Neuronal stem cell (in vitro differentiated cells): Measurements from ENCODE around the gene ELP5.
A peak's percentile ranks its signal among the peaks of the same experiment; 100 is the strongest.

Experiments used
- DNase-seq: peaks from one replicate; pipeline ENCODE4 v3.0.0-alpha.2; 2013; ENCODE audit warnings: low spot score
- H2AFZ ChIP-seq: one replicate; pipeline ENCODE4 v1.6.1; 2013; ENCODE audit warnings: mild to moderate bottlenecking, low read length, inconsistent platforms
- H2AK5ac ChIP-seq: 2 replicates; pipeline ENCODE4 v1.6.1; 2013; ENCODE audit warnings: low read depth, mild to moderate bottlenecking, inconsistent platforms, low read length, moderate library complexity, mixed read lengths
- H2BK120ac ChIP-seq: 2 replicates; pipeline ENCODE4 v1.6.1; 2013; ENCODE audit warnings: low read depth, mild to moderate bottlenecking, inconsistent platforms, low read length, moderate library complexity, mixed read lengths
- H2BK12ac ChIP-seq: one replicate; pipeline ENCODE4 v1.6.1; 2013; ENCODE audit warnings: low read length, inconsistent platforms
- H2BK15ac ChIP-seq: 2 replicates; pipeline ENCODE4 v1.6.1; 2013; ENCODE audit warnings: mild to moderate bottlenecking, low read length, inconsistent platforms, mixed read lengths
- H2BK5ac ChIP-seq: one replicate; pipeline ENCODE4 v1.6.1; 2013; ENCODE audit warnings: inconsistent platforms, mild to moderate bottlenecking, low read length, moderate library complexity
- H3K14ac ChIP-seq: one replicate; pipeline ENCODE4 v1.6.1; 2013; ENCODE audit warnings: low read length, inconsistent platforms
- H3K18ac ChIP-seq: 2 replicates; pipeline ENCODE4 v1.6.1; 2013; ENCODE audit warnings: low read length, inconsistent platforms
- H3K23ac ChIP-seq: 2 replicates; pipeline ENCODE4 v1.6.1; 2013; ENCODE audit warnings: low read depth, mild to moderate bottlenecking, mixed read lengths, low read length, inconsistent platforms; ENCODE audit not compliant: poor library complexity
- H3K27ac ChIP-seq: replicated peaks from 3 replicates; pipeline ENCODE4 v1.5.1; 2013; ENCODE audit warnings: low read length, inconsistent platforms
- H3K27me3 ChIP-seq, 3 experiments: 2 replicates each; pipeline ENCODE4 v1.6.1; 2013; ENCODE audit warnings: low read length in 3 of 3, mild to moderate bottlenecking in 2 of 3, inconsistent platforms in 1 of 3, low read depth in 1 of 3, mixed read lengths in 1 of 3, moderate library complexity in 1 of 3; ENCODE audit not compliant: control insufficient read depth in 3 of 3, insufficient read depth in 3 of 3
- H3K36me3 ChIP-seq, 2 donors: replicated peaks in 1 of 2; 2 replicates each; pipeline ENCODE4 v1.6.1; 2013; ENCODE audit warnings: low read length in 2 of 2; ENCODE audit not compliant: control insufficient read depth in 2 of 2, insufficient read depth in 2 of 2
- H3K4ac ChIP-seq: 2 replicates; pipeline ENCODE4 v1.6.1; 2013; ENCODE audit warnings: inconsistent platforms, mild to moderate bottlenecking, low read length, moderate library complexity
- H3K4me1 ChIP-seq, 2 donors: 1 replicate in 1 of 2; 2 replicates in 1 of 2; pipeline ENCODE4 v1.6.1; 2013; ENCODE audit warnings: low read length in 2 of 2, low read depth in 1 of 2; ENCODE audit not compliant: control insufficient read depth in 2 of 2, insufficient read depth in 1 of 2
- H3K4me2 ChIP-seq: one replicate; pipeline ENCODE4 v1.6.1; 2013; ENCODE audit warnings: mild to moderate bottlenecking, low read length, inconsistent platforms; ENCODE audit not compliant: insufficient read depth, poor library complexity, severe bottlenecking
- H3K4me3 ChIP-seq, 2 donors: 2 replicates each; pipeline ENCODE4 v1.5.1; 2013; ENCODE audit warnings: low read length in 2 of 2, mild to moderate bottlenecking in 2 of 2, inconsistent platforms in 1 of 2, moderate library complexity in 1 of 2
- H3K79me1 ChIP-seq: one replicate; pipeline ENCODE4 v1.6.1; 2013; ENCODE audit warnings: low read depth, mild to moderate bottlenecking, inconsistent platforms, low read length, moderate library complexity
- H3K9ac ChIP-seq: one replicate; pipeline ENCODE4 v1.6.1; 2013; ENCODE audit warnings: mild to moderate bottlenecking, low read depth, low read length, inconsistent platforms; ENCODE audit not compliant: poor library complexity
- H3K9me3 ChIP-seq, 2 donors: replicated peaks in 1 of 2; 2 replicates each; pipeline versions ENCODE3 to v1.6.1; 2013; ENCODE audit warnings: low read length in 2 of 2, mild to moderate bottlenecking in 2 of 2, inconsistent platforms in 1 of 2, low read depth in 1 of 2, mixed read lengths in 1 of 2, moderate library complexity in 1 of 2; ENCODE audit not compliant: control insufficient read depth in 2 of 2, insufficient read depth in 1 of 2
- H4K8ac ChIP-seq: one replicate; pipeline ENCODE4 v1.6.1; 2013; ENCODE audit warnings: low read depth, mild to moderate bottlenecking, inconsistent platforms, low read length, moderate library complexity
- H4K91ac ChIP-seq: one replicate; pipeline ENCODE4 v1.6.1; 2013; ENCODE audit warnings: low read length, low read depth, mild to moderate bottlenecking, inconsistent platforms; ENCODE audit not compliant: poor library complexity
- WGBS, 2 donors: extraction: QIAGEN DNeasy Blood & Tissue Kit; methylation state at CpG; one replicate each; pipeline ENCODE4 v1.1.7; 2013; ENCODE audit warnings: missing lambda C conversion rate in 2 of 2, mixed read lengths in 1 of 2; ENCODE audit not compliant: insufficient read length in 2 of 2, insufficient replicate concordance in 1 of 2; ENCODE audit errors: extremely low coverage in 2 of 2; 5-methylcytosine and 5-hydroxymethylcytosine counted together

The ELP5 gene

DNA sequence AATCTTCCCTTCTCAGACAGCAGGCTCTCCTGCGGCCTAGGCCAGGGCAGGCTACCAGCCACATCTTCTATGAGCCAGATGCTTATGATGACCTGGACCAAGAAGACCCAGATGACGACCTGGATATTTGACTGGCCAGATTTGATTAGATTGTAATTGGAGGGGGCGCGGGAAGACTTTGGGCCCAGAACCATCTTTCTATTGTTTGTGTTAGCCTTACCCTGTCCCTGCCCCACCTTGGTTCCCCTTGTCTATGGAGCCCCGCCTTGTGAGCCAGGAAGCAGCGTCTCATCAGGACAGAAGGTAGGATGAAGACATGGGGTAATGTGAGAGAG lies 7.5 kb downstream of the ELP5 start:
- peaks cover 23 to 61% of the 10 kb centered on the region in 2 donors for H3K36me3 ChIP-seq
- no peak overlapping the region for H2BK12ac ChIP-seq
- no peak overlapping the region for H4K8ac ChIP-seq
- no peak overlapping the region for H3K4me2 ChIP-seq
- no peak overlapping the region for H3K9ac ChIP-seq
- H3K23ac ChIP-seq = no peak overlapping the region
- H3K27ac ChIP-seq = no peak overlapping the region
- H2BK15ac ChIP-seq = no peak overlapping the region
- H3K9me3 ChIP-seq = no peaks in the 10 kb centered on the region
- no CpG with 5 or more reads among the region's 6 CpGs for WGBS, 2 donors
- peaks cover 20 to 44% (median 43%) of the 10 kb centered on the region in 3 experiments for H3K27me3 ChIP-seq
- no peak overlapping the region for H2BK5ac ChIP-seq
- no peak overlapping the region for H2AFZ ChIP-seq
- H3K4ac ChIP-seq = no peak overlapping the region
- H3K14ac ChIP-seq = no peak overlapping the region
- peaks cover 7 to 11% of the 10 kb centered on the region in 2 donors for H3K4me1 ChIP-seq
- no peak overlapping the region for H2BK120ac ChIP-seq
- no peak overlapping the region for H2AK5ac ChIP-seq
- no peak overlapping the region for H4K91ac ChIP-seq
- H3K79me1 ChIP-seq = peaks cover 5% of the 10 kb centered on the region
- H3K18ac ChIP-seq = no peak overlapping the region
- no peak for DNase-seq
- no peak overlapping the region for H3K4me3 ChIP-seq

DNA sequence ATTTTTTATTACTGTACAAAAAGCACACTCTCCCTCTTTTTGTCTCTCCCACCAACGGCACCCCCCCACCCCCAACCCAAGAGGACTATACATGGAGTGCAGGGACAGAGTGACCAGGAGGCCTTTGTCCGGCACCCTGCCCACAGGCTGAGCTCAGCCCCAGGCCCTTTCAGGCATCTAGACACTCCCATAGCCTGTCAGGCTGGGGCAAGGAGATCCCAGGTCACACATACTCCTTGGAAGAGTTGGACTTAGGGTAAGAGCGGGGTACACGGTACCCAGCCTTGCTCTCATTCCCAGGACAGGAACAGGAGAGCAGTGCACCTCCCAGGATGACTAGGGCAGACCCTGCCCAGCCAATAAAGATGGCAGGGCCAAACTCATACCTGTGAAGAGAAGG lies 8.1 kb downstream of the ELP5 start:
- Histone ChIP-seq H3K23ac (no peak overlapping the region), H3K9me3 (no peaks in the 10 kb centered on the region), H3K14ac (no peak overlapping the region), H3K4me1 (peaks cover 7 to 11% of the 10 kb centered on the region in 2 donors), H3K4me2 (no peak overlapping the region), H3K4me3 (no peak overlapping the region), H3K79me1 (peaks cover 5% of the 10 kb centered on the region), H3K9ac (no peak overlapping the region), H3K18ac (no peak overlapping the region), H3K4ac (no peak overlapping the region), H3K36me3 (peaks cover 20 to 55% of the 10 kb centered on the region in 2 donors), H3K27ac (no peak overlapping the region), H4K8ac (no peak overlapping the region), H2BK12ac (no peak overlapping the region), H2BK5ac (no peak overlapping the region), H4K91ac (no peak overlapping the region), H2AK5ac (peak overlapping the region; percentile 88), H2BK15ac (no peak overlapping the region), H3K27me3 (peaks cover 20 to 45% (median 44%) of the 10 kb centered on the region in 3 experiments), H2BK120ac (no peak overlapping the region), H2AFZ (no peak overlapping the region)
- WGBS, 2 donors = no CpG with 5 or more reads among the region's 4 CpGs
- DNase-seq = no peak

DNA sequence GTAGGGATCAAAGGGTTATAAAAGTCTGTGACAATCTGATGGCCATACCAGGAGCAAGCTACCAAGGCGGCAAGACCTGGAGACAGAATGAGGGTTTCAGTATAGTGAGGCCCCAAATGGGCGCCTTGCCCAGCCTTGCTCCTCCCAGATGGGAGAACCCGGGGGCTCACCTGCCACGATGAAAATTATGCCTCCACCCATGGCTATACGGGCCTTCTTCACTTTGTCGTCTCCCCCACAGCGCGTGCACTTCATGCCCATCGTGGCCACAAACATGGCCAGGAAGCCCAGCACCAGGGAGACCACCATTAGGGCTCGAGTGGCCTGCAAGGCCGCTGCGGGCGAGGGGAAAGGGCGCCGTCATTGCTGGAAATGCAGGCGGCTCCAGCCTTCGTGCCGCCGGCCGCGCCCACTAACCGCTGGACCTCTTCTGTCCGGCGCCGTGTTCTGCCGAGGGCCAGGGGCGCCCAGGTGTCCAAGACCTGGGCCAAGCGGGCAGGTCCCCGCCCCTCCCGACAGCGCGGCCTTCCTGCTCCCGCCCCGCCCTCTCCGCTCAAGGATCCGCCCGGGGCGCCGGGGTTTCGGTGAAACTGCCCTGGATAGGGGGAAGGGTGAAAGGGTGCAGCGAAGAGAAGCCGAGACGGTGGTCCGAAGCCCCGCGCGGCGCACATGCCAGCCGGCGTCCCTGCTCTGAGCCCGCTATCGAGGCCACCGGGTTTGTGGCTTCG lies 8.8 kb downstream of the ELP5 start:
- Histone ChIP-seq H2BK15ac (peak overlapping the region; percentile 94), H2BK120ac (no peak overlapping the region), H3K27me3 (peaks cover 20 to 45% (median 44%) of the 10 kb centered on the region in 3 experiments), H2AFZ (peak overlapping the region; percentile 55), H3K18ac (peak overlapping the region; percentile 92), H3K4me1 (peaks cover 7 to 11% of the 10 kb centered on the region in 2 donors), H2BK12ac (no peak overlapping the region), H2BK5ac (no peak overlapping the region), H4K91ac (peak overlapping the region; percentile 96), H3K14ac (peak overlapping the region; percentile 84), H3K9me3 (no peaks in the 10 kb centered on the region), H3K9ac (peak overlapping the region; percentile 60), H3K36me3 (peaks cover 20 to 49% of the 10 kb centered on the region in 2 donors), H3K23ac (peak overlapping the region; percentile 91), H3K4me2 (peak overlapping the region; percentile 89), H3K4ac (peak overlapping the region; percentile 53), H3K27ac (no peak overlapping the region), H4K8ac (no peak overlapping the region), H2AK5ac (peak overlapping the region; percentile 88), H3K79me1 (peaks cover 5% of the 10 kb centered on the region), H3K4me3 (peak overlapping the region in 1 of 2 donors; percentile 73)
- WGBS, 2 donors = no CpG with 5 or more reads among the region's 54 CpGs
- DNase-seq = no peak

DNA sequence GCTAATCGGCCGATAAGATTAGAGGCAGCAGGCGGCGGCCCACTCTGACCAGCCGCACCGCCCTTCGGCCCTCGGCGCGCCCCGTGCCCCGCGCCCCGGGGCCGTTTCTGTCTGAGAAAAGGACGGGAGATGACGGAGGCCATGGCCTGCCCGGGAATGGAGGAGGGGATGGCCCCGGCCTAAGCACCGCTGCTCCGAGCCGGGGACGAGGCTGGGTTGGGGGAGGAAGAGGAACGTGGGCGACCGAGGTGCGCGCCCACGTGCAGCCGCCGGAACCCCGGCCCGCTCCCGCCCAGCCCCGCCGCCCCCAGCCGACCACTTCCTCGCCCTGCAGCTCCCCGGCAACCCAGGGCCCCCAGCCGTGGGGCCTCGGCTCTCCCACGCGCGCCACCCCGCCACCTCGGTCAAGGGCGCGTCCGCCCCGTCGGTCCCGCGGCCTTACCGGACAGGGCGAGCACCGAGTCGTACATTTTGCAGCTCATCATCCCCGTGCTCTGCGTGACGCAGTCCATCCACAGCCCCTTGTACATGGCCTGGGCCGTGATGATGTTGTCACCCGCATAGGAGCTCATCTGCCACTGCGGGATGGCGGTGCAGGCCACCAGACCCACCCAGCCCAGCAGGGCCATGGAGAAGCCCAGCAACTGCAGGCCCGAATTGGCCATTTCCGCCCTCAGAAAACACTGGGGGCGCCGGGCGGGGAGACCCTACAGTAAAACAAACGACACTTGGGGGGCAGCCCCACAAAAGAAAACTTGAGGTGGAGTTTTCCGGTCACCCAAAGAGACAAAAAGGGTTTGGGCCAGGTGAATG lies 9.6 kb downstream of the ELP5 start:
- DNase-seq = no peak
- H3K79me1 ChIP-seq = peaks cover 3% of the 10 kb centered on the region
- H2AFZ ChIP-seq = peak overlapping the region; percentile 55
- peak overlapping the region; percentile 89 for H3K14ac ChIP-seq
- H2BK5ac ChIP-seq = no peak overlapping the region
- peaks cover 7 to 11% of the 10 kb centered on the region in 2 donors for H3K4me1 ChIP-seq
- H3K4ac ChIP-seq = peak overlapping the region; percentile 53
- H2BK120ac ChIP-seq = no peak overlapping the region
- H3K9me3 ChIP-seq = no peaks in the 10 kb centered on the region
- peaks cover 16 to 41% of the 10 kb centered on the region in 2 donors for H3K36me3 ChIP-seq
- H3K27me3 ChIP-seq = peaks cover 20 to 45% (median 44%) of the 10 kb centered on the region in 3 experiments
- H2BK15ac ChIP-seq = peak overlapping the region; percentile 94
- H2BK12ac ChIP-seq = peak overlapping the region; percentile 30
- H3K27ac ChIP-seq = no peak overlapping the region
- peak overlapping the region in 1 of 2 donors; percentile 73 for H3K4me3 ChIP-seq
- H4K8ac ChIP-seq = no peak overlapping the region
- H4K91ac ChIP-seq = no peak overlapping the region
- H3K4me2 ChIP-seq = peak overlapping the region; percentile 89
- WGBS, 2 donors = no CpG with 5 or more reads among the region's 71 CpGs
- peak overlapping the region; percentile 60 for H3K9ac ChIP-seq
- H3K18ac ChIP-seq = peak overlapping the region; percentile 92
- peak overlapping the region; percentile 97 for H3K23ac ChIP-seq
- peak overlapping the region; percentile 88 for H2AK5ac ChIP-seq
